Stimulated activated CD4-positive, alpha-beta T cell treated with anti-CD3 and anti-CD28 coated beads, Interleukin-1b, Interleukin-23, amount 100 ng/mL, for 1 hour (primary cell): ENCODE measurements around the gene IL10.
"Not testable (repeated sequence)": the region's sequence is repeated elsewhere in the genome, so short reads cannot be mapped to it uniquely, and the experiment has no call there.

Experiments
- DNase-seq, 2 donors: peaks; one replicate each; pipeline ENCODE4 v3.0.0-alpha.2; 2020; ENCODE audit warnings: low read depth in 2 of 2

IL10 gene

GRCh38 chr1:206765771-206766170, 6.5 kb downstream of the IL10 start:
- not testable (repeated sequence) for DNase-seq

DNA sequence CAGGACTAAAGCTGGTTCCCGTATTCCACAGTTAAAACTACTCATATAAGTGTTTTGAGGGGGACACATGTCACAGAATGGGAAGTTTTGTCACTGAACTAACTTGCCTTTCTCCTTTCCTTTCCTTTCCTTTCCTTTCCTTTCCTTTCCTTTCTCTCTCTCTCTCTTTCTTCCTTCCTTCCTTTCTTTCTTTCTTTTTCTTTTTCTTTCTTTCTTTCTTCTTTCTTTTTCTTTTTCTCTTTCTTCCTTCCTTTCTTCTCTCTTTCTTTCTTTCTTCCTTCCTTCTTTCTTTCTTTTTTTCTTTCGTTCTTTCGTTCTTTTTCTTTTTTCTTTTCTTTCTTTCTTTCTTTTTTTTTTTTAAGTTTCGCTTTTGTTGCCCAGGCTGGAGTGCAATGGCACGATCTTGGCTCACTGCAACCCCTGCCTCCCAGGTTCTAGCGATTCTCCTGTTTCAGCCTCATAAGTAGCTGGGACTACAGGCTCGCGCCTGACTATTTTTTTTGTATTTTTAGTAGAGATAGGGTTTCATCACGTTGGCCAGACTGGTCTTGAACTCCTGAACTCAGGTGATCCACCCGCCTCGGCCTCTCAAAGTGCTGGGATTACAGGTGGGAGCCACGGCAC, 9.4 kb downstream of the IL10 start:
- DNase-seq: not testable (repeated sequence)

- no peak for DNase-seq
Observed at GRCh38 chr1:206761159-206761768, 11.0 kb downstream of the IL10 start.

- DNase-seq: no peak
Observed at GRCh38 chr1:206760590-206760989, 11.7 kb downstream of the IL10 start.

GRCh38 chr1:206757524-206758266, 14.6 kb downstream of the IL10 start:
- no peak for DNase-seq

- no peak for DNase-seq
Observed at GRCh38 chr1:206754011-206754410, 18.3 kb downstream of the IL10 start.

GRCh38 chr1:206753141-206753540, 19.2 kb downstream of the IL10 start:
- no peak for DNase-seq

DNA sequence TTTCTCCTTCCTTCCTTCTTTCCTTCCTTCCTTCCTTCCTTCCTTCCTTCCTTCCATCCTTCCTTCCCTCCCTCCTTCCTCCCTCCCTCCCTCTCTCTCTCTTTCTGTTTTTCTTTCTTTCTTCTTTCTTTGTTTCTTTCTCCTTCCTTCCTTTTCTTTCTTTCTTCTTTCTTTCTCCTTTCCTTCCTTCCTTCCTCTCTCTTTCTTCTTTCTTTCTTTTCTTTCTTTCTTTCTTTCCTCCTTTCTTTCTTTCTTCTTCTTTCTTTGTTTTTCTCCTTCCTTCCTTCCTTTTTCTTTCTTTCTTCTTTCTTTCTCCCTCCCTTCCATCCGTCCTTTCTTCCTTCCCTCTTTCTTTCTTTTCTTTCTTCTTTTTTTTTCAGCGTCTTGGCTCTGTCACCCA, 19.8 kb downstream of the IL10 start:
- DNase-seq: no peak

DNA sequence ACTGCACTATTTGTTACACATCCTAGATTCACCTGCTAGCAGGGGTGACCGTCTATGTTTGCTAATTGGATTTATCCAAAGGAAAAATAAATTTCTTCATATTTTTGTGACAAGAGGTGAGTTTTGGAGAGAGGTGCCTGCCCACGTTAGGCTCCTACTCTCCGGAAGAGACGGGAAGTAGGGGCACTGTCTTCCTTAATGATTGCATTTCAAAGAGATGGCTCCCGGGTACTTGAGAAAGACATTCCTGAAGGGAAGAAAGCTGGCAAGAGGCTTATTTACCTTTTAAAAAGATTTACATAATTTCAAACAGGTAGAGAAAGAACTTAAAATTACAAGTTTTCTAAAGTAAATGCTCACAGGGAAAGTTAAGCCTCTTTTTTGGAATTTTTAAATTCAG, 20.4 kb downstream of the IL10 start:
- DNase-seq: no peak

GRCh38 chr1:206748348-206749030, 23.8 kb downstream of the IL10 start:
- no peak for DNase-seq

DNA sequence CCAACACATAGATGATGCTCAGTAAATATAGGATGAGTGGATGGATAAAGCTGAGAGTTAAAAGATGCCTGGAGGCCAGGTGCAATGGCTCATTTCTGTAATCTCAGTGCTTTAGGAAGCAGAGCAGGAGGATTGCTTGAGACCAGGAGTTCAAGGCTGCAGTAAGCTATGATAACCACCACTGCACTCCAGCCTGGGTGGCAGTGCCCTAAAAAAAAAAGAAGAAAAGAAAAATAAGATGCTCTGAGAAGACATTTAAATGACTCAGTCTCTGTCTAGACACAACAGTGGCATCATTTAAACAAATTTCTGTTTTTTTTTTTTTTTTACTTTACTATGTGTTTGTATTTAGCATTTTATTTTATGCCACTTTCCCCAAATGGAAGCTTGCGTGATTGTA, 27.0 kb downstream of the IL10 start:
- no peak for DNase-seq

- DNase-seq: no peak
Observed at GRCh38 chr1:206744683-206745082, 27.6 kb downstream of the IL10 start.

- DNase-seq: no peak
Observed at GRCh38 chr1:206742719-206743383, 29.4 kb downstream of the IL10 start.

DNA sequence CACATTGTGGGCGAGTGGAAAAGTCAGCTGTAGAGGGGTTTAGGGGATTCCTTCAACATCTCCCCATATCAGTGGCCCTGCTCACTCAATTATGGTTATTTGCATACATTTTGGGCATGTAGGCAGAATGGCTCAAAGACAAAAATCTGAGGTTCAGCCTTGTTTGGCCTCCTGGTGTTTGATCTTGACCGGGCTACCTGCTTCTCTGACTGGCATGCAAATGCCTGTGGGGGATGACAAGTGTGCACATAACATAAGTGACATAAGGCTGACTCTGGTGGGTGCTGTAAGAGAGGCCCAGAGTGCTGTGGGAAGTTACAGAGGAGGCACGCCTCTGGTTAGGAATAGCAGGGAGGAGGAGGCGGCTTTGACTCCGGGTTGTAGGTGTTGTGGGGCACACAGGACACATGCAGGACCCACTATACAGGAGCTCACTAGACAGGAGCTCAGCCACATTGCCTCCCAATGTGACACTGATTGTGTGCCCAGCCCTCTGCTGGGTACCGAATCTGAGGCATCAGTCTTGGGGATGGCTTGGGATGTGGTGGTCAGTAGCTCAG, 31.1 kb downstream of the IL10 start:
- DNase-seq: no peak

GRCh38 chr1:206739411-206740076, 32.8 kb downstream of the IL10 start:
- DNase-seq: no peak

- no peak for DNase-seq
Observed at GRCh38 chr1:206738370-206739366, 33.6 kb downstream of the IL10 start.

DNA sequence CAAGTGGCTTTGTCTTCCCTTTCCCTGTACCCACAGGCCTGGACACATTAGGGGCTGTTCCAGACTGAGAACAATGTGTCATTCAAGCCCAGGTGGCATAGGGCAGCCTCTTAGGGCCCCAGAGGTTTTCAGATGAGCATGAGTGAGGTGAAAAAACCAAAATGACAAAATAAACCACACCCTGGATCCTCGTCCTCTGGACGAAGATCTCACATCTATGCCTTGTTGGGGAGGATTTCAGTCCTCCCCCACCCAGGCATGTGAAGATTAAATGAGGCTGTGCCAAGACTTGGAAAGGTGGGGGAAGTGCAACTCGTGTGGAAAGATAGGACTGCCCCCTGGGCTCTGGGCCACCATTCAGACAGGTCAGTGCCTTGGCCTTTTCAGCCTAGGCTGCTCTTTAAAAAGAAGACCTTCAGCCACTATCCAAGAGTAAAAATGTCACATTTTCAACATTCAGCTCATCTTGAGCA, 34.5 kb downstream of the IL10 start:
- DNase-seq: no peak

DNA sequence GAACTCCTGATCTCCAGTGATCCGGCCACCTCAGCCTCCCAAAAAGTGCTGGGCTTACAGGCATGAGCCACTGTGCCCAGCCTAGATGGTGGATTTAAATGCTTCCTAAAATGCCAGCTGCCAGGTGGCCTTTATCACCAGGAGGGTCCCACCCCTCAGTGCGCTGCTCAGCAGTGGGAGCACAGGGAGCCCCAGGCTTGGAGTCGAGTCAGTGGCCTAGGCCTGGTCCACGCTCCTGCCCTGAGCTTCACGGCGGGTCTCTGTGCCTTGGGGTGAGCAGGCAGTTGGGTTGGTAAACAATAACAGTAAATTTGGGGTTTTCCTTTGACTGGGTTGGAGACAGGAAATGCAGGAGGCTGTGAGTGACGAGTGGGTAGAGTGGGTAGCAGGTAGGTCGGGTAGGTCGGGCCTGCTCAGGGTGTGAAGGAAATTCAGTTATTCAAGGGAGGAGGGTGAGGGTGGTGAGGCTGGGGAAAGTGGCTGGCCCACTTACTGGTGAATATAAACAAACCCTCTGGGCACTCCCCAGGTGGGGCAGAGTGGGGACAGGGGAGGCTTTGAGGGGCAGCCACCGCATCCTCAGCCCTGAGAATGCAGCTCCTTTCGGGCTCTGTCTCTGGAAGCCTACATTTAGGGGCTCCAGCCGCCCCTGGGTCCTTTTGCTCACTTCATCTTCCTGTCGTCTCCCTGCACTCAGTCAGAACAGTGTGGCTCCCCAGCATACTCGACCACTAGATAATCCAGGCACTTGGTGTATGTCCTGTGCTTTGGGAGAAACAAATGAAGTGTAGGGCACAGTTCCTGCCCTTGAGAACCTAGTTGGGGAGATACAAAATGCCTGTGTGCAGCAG, 35.2 kb downstream of the IL10 start:
- DNase-seq: peak in 1 of 2 donors; percentile 32

- no peak for DNase-seq
Observed at GRCh38 chr1:206735553-206736031, 36.7 kb downstream of the IL10 start.
